Measurements from ENCODE around the gene TRIM33.

DNA sequence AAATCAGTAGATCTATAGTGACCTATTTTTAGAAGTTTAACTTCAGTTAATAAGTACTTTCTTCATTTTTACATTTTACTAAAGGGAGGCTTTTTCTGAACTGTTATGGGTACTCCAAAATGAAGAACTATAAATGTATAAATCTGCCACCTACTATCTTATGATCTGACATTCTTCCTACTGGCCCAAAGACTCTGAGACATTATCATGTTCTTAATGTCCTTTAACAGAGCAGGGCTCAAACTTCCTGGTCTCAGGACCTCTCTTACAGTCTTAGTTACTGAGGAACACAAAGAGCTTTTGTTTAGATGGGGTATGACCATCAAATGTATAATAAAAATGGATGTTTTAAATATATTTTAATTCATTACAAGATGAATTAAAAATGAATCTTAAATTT, 8.9 kb downstream of the TRIM33 start:
- TF ChIP-seq, protein P1, sequence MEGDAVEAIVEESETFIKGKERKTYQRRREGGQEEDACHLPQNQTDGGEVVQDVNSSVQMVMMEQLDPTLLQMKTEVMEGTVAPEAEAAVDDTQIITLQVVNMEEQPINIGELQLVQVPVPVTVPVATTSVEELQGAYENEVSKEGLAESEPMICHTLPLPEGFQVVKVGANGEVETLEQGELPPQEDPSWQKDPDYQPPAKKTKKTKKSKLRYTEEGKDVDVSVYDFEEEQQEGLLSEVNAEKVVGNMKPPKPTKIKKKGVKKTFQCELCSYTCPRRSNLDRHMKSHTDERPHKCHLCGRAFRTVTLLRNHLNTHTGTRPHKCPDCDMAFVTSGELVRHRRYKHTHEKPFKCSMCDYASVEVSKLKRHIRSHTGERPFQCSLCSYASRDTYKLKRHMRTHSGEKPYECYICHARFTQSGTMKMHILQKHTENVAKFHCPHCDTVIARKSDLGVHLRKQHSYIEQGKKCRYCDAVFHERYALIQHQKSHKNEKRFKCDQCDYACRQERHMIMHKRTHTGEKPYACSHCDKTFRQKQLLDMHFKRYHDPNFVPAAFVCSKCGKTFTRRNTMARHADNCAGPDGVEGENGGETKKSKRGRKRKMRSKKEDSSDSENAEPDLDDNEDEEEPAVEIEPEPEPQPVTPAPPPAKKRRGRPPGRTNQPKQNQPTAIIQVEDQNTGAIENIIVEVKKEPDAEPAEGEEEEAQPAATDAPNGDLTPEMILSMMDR (IDR thresholded peaks at IDR 0.05), result no peak
- no peak for TF ChIP-seq POLR2A (IDR thresholded peaks at IDR 0.05)
